Measurements from ENCODE around the gene PAK4. TPM values are rescaled to one million over a fixed set of nuclear protein-coding genes. Genes with fewer than 3 reads are reported as not detected.

The PAK4 gene
- total and polyA plus RNA-seq, 9 of the 15 experiments (the other 6 are each of a cell fraction or from before 2014, with no cell fraction given): 0.21 to 33.5 (median 5.8) TPM

DNA sequence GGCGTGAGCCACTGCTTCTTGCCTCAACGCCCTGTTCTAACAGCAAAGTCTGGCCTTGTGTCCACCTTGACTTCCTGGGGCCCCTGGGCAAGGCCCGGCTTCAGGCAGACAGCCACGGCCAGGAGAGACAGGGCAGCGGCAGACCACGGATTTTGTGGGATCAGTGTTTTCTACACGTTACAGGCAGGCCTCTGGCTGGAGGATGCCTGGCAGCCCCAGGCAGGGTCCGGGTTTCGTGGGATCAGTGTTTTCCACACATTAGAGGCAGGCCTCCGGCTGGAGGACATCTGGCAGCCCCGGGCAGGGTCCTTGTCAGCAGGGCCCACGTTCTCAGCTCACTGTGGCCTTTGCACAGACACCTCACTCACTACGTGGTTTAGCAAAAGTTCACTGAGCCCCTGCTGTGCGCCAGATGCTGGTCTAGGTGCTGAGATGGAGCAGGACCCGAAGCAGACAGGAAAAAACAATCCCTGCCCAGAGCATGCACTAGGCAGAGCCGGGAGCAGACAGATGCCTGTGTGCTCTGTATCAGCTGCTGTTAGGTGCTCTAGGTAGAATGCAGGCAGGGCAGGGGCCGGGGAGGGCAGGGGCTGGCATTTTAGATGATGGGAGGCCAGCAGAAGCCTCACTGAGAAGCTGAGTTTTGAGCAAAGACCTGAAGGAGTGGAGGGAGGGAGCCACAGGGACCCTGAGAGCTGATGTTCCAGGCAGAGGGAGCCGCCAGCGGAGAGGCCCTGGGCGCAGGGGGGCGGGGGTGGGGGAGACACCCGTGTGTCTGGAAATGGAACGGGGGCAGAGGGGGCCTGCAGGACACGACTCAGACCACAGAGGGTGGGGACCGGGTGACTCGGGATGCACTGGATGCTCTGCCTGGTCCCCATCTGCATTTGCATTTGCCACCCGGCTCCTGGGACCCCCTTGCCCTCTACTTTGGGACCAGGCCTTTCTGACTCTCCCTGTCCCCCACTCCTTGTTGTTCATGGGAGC is 46.2 kb downstream of the PAK4 start:
- WGBS (ENCODE audit: insufficient coverage, low coverage, missing lambda C conversion rate): 75% methylated on average over 17 of the region's 27 CpGs
- Histone ChIP-seq H3K9me3 (replicated peaks; ENCODE audit: control insufficient read depth, insufficient read depth, low read depth, low read length) (no peaks in the 10 kb centered on the region), H2AFZ (ENCODE audit: low read depth, low read length) (no peak overlapping the region), H4K20me1 (replicated peaks; ENCODE audit: control insufficient read depth, insufficient read depth, low read length) (no peaks in the 10 kb centered on the region; the same call in 1 of the 2 replicates), H3K9ac (ENCODE audit: insufficient read depth in 1 of 2, low read depth in 2 of 2, low read length in 2 of 2) (peak overlapping the region in 1 of 2 experiments; percentile 2; a peak in 1 of 4 replicates), H3K4me2 (ENCODE audit: insufficient read depth, low read length) (no peak overlapping the region), H3K27me3 (ENCODE audit: control insufficient read depth in 2 of 2, insufficient read depth in 2 of 2, low read length in 2 of 2) (no peaks in the 10 kb centered on the region), H3K9me1 (ENCODE audit: control insufficient read depth, insufficient read depth, low read length) (no peaks in the 10 kb centered on the region), H3K4me1 (replicated peaks in 1 of 2; ENCODE audit: control insufficient read depth in 2 of 2, insufficient read depth in 2 of 2, low read length in 2 of 2) (peaks cover 0 to 45% of the 10 kb centered on the region in 2 experiments; a peak in 2 of 5 replicates), H3K4me3 (no peak overlapping the region), H3K36me3 (ENCODE audit: control insufficient read depth, insufficient read depth, low read length) (peaks cover 42% of the 10 kb centered on the region; the same call in 1 of the 3 replicates), H3K27ac (ENCODE audit: extremely low read depth, low read depth, low read length) (no peak overlapping the region), H3K79me2 (ENCODE audit: control insufficient read depth, insufficient read depth, low read length) (no peaks in the 10 kb centered on the region)
- TF ChIP-seq RBM14 (IDR thresholded peaks at IDR 0.05; ENCODE audit: borderline replicate concordance, insufficient read depth, low read depth, low read length): no peak
- TF ChIP-seq ZFX (CRISPR knock-in tag; IDR thresholded peaks at IDR 0.05): no peak
- TF ChIP-seq ZNF23 (CRISPR knock-in tag; IDR thresholded peaks at IDR 0.05): no peak
- TF ChIP-seq WHSC1 (IDR thresholded peaks at IDR 0.05; ENCODE audit: low read length): no peak
- no peak for TF ChIP-seq ATF3 (IDR thresholded peaks at IDR 0.05)
- no peak for TF ChIP-seq ATF3 (CRISPR knock-in tag; conservative IDR thresholded peaks at IDR 0.05)
- TF ChIP-seq, protein P1, sequence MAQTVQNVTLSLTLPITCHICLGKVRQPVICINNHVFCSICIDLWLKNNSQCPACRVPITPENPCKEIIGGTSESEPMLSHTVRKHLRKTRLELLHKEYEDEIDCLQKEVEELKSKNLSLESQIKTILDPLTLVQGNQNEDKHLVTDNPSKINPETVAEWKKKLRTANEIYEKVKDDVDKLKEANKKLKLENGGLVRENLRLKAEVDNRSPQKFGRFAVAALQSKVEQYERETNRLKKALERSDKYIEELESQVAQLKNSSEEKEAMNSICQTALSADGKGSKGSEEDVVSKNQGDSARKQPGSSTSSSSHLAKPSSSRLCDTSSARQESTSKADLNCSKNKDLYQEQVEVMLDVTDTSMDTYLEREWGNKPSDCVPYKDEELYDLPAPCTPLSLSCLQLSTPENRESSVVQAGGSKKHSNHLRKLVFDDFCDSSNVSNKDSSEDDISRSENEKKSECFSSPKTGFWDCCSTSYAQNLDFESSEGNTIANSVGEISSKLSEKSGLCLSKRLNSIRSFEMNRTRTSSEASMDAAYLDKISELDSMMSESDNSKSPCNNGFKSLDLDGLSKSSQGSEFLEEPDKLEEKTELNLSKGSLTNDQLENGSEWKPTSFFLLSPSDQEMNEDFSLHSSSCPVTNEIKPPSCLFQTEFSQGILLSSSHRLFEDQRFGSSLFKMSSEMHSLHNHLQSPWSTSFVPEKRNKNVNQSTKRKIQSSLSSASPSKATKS (CRISPR knock-in tag; IDR thresholded peaks at IDR 0.05): no peak
- no peak for TF ChIP-seq KLF6 (CRISPR knock-in tag; IDR thresholded peaks at IDR 0.05; ENCODE audit: borderline replicate concordance)
- no peak for TF ChIP-seq ZNF79 (CRISPR knock-in tag; IDR thresholded peaks at IDR 0.05; ENCODE audit: low read depth)
- no peak for TF ChIP-seq SNIP1 (IDR thresholded peaks at IDR 0.05; ENCODE audit: low read depth)
- TF ChIP-seq RCOR1 (IDR thresholded peaks at IDR 0.05; ENCODE audit: borderline replicate concordance in 1 of 2, low read depth in 2 of 2, low read length in 2 of 2): no peak
- no TSS peak for BruUV-seq (replicated peaks)
- ChIA-PET POLR2A (no interaction called here), CTCF (ENCODE audit: low intra/inter-chr PET ratio) (no interaction called here)
- FAIRE-seq (no peak), DNase-seq (ENCODE audit: extremely low read depth in 1 of 4, low spot score in 3 of 4) (no peak), ATAC-seq (no peak)
- in situ Hi-C loops (cut with MboI) (no loop called here), intact Hi-C loops (cut with micrococcal nuclease) (no loop called here)
